Mammary epithelial cell (primary cell): ENCODE measurements around the gene MKRN2OS.

Experiments
- EZH2 ChIP-seq: IDR thresholded peaks from 2 replicates; pipeline ENCODE4 v1.6.1; 2012; ENCODE audit warnings: low read length, inconsistent platforms, borderline replicate concordance
- TF ChIP-seq, protein P1 (sequence below), 2 donors: IDR thresholded peaks in 1 of 2; conservative IDR thresholded peaks in 1 of 2; 2 replicates each; pipeline ENCODE4 v1.5.1; 2011 to 2012; ENCODE audit warnings: inconsistent platforms in 2 of 2, low read length in 2 of 2, mild to moderate bottlenecking in 2 of 2, control low read depth in 1 of 2, low read depth in 1 of 2; ENCODE audit not compliant: insufficient read depth in 1 of 2; ENCODE audit errors: extremely low read depth in 1 of 2

DNA sequence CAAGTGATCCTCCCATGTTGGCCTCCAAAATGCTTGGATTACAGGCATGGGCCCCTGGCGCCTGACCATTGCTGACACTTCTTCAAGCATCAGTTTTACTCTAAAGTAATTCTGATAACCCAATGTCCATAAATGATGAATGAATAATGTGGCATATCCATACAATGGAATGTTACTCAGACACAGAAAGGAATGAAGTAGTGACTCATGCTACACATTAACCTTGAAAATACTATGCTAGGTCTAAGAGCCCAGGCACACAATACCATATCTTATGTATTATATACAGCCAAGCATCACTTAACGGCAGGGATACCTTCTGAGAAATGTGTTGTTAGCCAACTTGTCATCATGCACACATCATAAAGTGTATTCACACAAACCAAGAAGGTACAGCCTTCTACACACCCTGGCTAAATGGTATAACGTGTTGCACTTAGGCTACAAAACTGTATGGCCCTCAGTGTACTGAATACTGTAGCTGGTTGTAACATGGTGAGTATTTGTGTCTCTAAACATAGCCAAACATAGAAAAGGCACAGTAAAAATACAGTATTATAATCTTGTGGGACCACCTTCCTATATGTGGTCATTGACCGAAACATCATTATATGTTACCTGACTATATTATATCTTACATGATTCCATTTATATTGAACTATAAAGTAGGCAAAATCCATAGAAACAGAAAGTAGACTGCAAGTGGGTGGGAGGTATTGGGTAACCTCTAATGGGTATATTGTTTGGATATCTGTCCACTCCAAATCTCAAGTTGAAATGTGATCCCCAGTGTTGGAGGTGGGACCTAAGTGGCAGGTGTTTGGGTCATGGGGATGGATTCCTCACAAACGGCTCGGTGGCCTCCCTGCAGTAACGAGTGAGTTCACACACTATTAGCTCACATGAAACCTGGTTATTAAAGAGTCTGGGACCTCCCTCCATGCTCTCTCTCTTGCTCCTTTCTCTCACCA, 43.0 kb upstream of the MKRN2OS start:
- TF ChIP-seq, protein P1, sequence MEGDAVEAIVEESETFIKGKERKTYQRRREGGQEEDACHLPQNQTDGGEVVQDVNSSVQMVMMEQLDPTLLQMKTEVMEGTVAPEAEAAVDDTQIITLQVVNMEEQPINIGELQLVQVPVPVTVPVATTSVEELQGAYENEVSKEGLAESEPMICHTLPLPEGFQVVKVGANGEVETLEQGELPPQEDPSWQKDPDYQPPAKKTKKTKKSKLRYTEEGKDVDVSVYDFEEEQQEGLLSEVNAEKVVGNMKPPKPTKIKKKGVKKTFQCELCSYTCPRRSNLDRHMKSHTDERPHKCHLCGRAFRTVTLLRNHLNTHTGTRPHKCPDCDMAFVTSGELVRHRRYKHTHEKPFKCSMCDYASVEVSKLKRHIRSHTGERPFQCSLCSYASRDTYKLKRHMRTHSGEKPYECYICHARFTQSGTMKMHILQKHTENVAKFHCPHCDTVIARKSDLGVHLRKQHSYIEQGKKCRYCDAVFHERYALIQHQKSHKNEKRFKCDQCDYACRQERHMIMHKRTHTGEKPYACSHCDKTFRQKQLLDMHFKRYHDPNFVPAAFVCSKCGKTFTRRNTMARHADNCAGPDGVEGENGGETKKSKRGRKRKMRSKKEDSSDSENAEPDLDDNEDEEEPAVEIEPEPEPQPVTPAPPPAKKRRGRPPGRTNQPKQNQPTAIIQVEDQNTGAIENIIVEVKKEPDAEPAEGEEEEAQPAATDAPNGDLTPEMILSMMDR (conservative IDR thresholded peaks at IDR 0.05 in 1 of 2, IDR thresholded peaks at IDR 0.05 in 1 of 2; ENCODE audit: extremely low read depth in 1 of 2, insufficient read depth in 1 of 2, low read depth in 1 of 2, low read length in 2 of 2) = no peak
- TF ChIP-seq EZH2 = no peak
